ENCODE measurements around the gene JMY.
A peak's percentile ranks its signal among the peaks of the same experiment; 100 is the strongest.
"Not testable (repeated sequence)": the region's sequence is repeated elsewhere in the genome, so short reads cannot be mapped to it uniquely, and the experiment has no call there.

JMY gene

GRCh38 chr5:79237740-79238560, 2.0 kb downstream of the JMY start:
- no peak overlapping the region for H3K27ac ChIP-seq (ENCODE audit: low read length)
- peak overlapping the region; percentile 75 for H3K9ac ChIP-seq (ENCODE audit: low read length)
- H3K9me3 ChIP-seq (ENCODE audit: control insufficient read depth, low read depth, low read length): no peaks in the 10 kb centered on the region
- peaks cover 14% of the 10 kb centered on the region for H3K4me1 ChIP-seq (ENCODE audit: control insufficient read depth, low read depth, low read length)
- H3K4me3 ChIP-seq (ENCODE audit: low read length): peak overlapping the region; percentile 96
- H3K27me3 ChIP-seq (ENCODE audit: control insufficient read depth, insufficient read depth, low read length): peaks cover 28% of the 10 kb centered on the region
- no peaks in the 10 kb centered on the region for H3K36me3 ChIP-seq (ENCODE audit: control insufficient read depth, low read depth, low read length)

- H3K4me3 ChIP-seq (ENCODE audit: low read length): no peak overlapping the region
- H3K4me1 ChIP-seq (ENCODE audit: control insufficient read depth, low read depth, low read length): peaks cover 8% of the 10 kb centered on the region
- H3K27ac ChIP-seq (ENCODE audit: low read length): no peak overlapping the region
- H3K9me3 ChIP-seq (ENCODE audit: control insufficient read depth, low read depth, low read length): no peaks in the 10 kb centered on the region
- H3K9ac ChIP-seq (ENCODE audit: low read length): no peak overlapping the region
- H3K36me3 ChIP-seq (ENCODE audit: control insufficient read depth, low read depth, low read length): no peaks in the 10 kb centered on the region
- H3K27me3 ChIP-seq (ENCODE audit: control insufficient read depth, insufficient read depth, low read length): peaks cover 17% of the 10 kb centered on the region
Measured at GRCh38 chr5:79240561-79240960, 4.6 kb downstream of the JMY start.

- H3K27me3 ChIP-seq (ENCODE audit: control insufficient read depth, insufficient read depth, low read length): peaks cover 17% of the 10 kb centered on the region
- H3K9ac ChIP-seq (ENCODE audit: low read length): no peak overlapping the region
- no peaks in the 10 kb centered on the region for H3K9me3 ChIP-seq (ENCODE audit: control insufficient read depth, low read depth, low read length)
- no peak overlapping the region for H3K4me3 ChIP-seq (ENCODE audit: low read length)
- H3K27ac ChIP-seq (ENCODE audit: low read length): no peak overlapping the region
- no peaks in the 10 kb centered on the region for H3K36me3 ChIP-seq (ENCODE audit: control insufficient read depth, low read depth, low read length)
- H3K4me1 ChIP-seq (ENCODE audit: control insufficient read depth, low read depth, low read length): peaks cover 8% of the 10 kb centered on the region
Measured at GRCh38 chr5:79241535-79241979, 5.6 kb downstream of the JMY start.

- Histone ChIP-seq H3K27me3 (ENCODE audit: control insufficient read depth, insufficient read depth, low read length) (peaks cover 10% of the 10 kb centered on the region), H3K27ac (ENCODE audit: low read length) (no peak overlapping the region), H3K4me3 (ENCODE audit: low read length) (no peak overlapping the region), H3K36me3 (ENCODE audit: control insufficient read depth, low read depth, low read length) (no peaks in the 10 kb centered on the region), H3K9ac (ENCODE audit: low read length) (no peak overlapping the region), H3K4me1 (ENCODE audit: control insufficient read depth, low read depth, low read length) (peaks cover 8% of the 10 kb centered on the region), H3K9me3 (ENCODE audit: control insufficient read depth, low read depth, low read length) (no peaks in the 10 kb centered on the region)
Measured at GRCh38 chr5:79242242-79243039, 6.5 kb downstream of the JMY start.

- H3K9me3 ChIP-seq (ENCODE audit: control insufficient read depth, low read depth, low read length): no peaks in the 10 kb centered on the region
- H3K27me3 ChIP-seq (ENCODE audit: control insufficient read depth, insufficient read depth, low read length): peaks cover 2% of the 10 kb centered on the region
- peaks cover 7% of the 10 kb centered on the region for H3K4me1 ChIP-seq (ENCODE audit: control insufficient read depth, low read depth, low read length)
- no peaks in the 10 kb centered on the region for H3K36me3 ChIP-seq (ENCODE audit: control insufficient read depth, low read depth, low read length)
- H3K4me3 ChIP-seq (ENCODE audit: low read length): no peak overlapping the region
- H3K9ac ChIP-seq (ENCODE audit: low read length): no peak overlapping the region
- no peak overlapping the region for H3K27ac ChIP-seq (ENCODE audit: low read length)
Measured at GRCh38 chr5:79243224-79243623, 7.3 kb downstream of the JMY start.

- not testable (repeated sequence) for H3K27me3 ChIP-seq (ENCODE audit: control insufficient read depth, insufficient read depth, low read length); H3K36me3 ChIP-seq (ENCODE audit: control insufficient read depth, low read depth, low read length); H3K9ac ChIP-seq (ENCODE audit: low read length); H3K27ac ChIP-seq (ENCODE audit: low read length); H3K9me3 ChIP-seq (ENCODE audit: control insufficient read depth, low read depth, low read length); H3K4me3 ChIP-seq (ENCODE audit: low read length)
- H3K4me1 ChIP-seq (ENCODE audit: control insufficient read depth, low read depth, low read length): peaks cover 13% of the 10 kb centered on the region
Measured at GRCh38 chr5:79254067-79254466, 18.1 kb downstream of the JMY start.

GRCh38 chr5:79255786-79256557, 20.0 kb downstream of the JMY start:
- Histone ChIP-seq H3K4me1 (ENCODE audit: control insufficient read depth, low read depth, low read length) (peaks cover 13% of the 10 kb centered on the region), H3K9me3 (ENCODE audit: control insufficient read depth, low read depth, low read length) (no peaks in the 10 kb centered on the region), H3K27ac (ENCODE audit: low read length) (no peak overlapping the region), H3K27me3 (ENCODE audit: control insufficient read depth, insufficient read depth, low read length) (no peaks in the 10 kb centered on the region), H3K36me3 (ENCODE audit: control insufficient read depth, low read depth, low read length) (no peaks in the 10 kb centered on the region), H3K9ac (ENCODE audit: low read length) (no peak overlapping the region), H3K4me3 (ENCODE audit: low read length) (no peak overlapping the region)

- H3K4me1 ChIP-seq (ENCODE audit: control insufficient read depth, low read depth, low read length): peaks cover 19% of the 10 kb centered on the region
- H3K27ac ChIP-seq (ENCODE audit: low read length): no peak overlapping the region
- H3K27me3 ChIP-seq (ENCODE audit: control insufficient read depth, insufficient read depth, low read length): no peaks in the 10 kb centered on the region
- H3K9me3 ChIP-seq (ENCODE audit: control insufficient read depth, low read depth, low read length): no peaks in the 10 kb centered on the region
- H3K4me3 ChIP-seq (ENCODE audit: low read length): no peak overlapping the region
- H3K9ac ChIP-seq (ENCODE audit: low read length): no peak overlapping the region
- H3K36me3 ChIP-seq (ENCODE audit: control insufficient read depth, low read depth, low read length): no peaks in the 10 kb centered on the region
Measured at GRCh38 chr5:79256563-79256962, 20.6 kb downstream of the JMY start.

GRCh38 chr5:79257314-79257713, 21.4 kb downstream of the JMY start:
- H3K4me1 ChIP-seq (ENCODE audit: control insufficient read depth, low read depth, low read length): peaks cover 26% of the 10 kb centered on the region
- no peaks in the 10 kb centered on the region for H3K36me3 ChIP-seq (ENCODE audit: control insufficient read depth, low read depth, low read length)
- no peak overlapping the region for H3K27ac ChIP-seq (ENCODE audit: low read length)
- H3K27me3 ChIP-seq (ENCODE audit: control insufficient read depth, insufficient read depth, low read length): no peaks in the 10 kb centered on the region
- H3K9ac ChIP-seq (ENCODE audit: low read length): no peak overlapping the region
- no peaks in the 10 kb centered on the region for H3K9me3 ChIP-seq (ENCODE audit: control insufficient read depth, low read depth, low read length)
- no peak overlapping the region for H3K4me3 ChIP-seq (ENCODE audit: low read length)

GRCh38 chr5:79258801-79259200, 22.9 kb downstream of the JMY start:
- Histone ChIP-seq H3K9me3 (ENCODE audit: control insufficient read depth, low read depth, low read length) (no peaks in the 10 kb centered on the region), H3K27ac (ENCODE audit: low read length) (no peak overlapping the region), H3K27me3 (ENCODE audit: control insufficient read depth, insufficient read depth, low read length) (no peaks in the 10 kb centered on the region), H3K4me1 (ENCODE audit: control insufficient read depth, low read depth, low read length) (peaks cover 39% of the 10 kb centered on the region), H3K4me3 (ENCODE audit: low read length) (no peak overlapping the region), H3K36me3 (ENCODE audit: control insufficient read depth, low read depth, low read length) (no peaks in the 10 kb centered on the region), H3K9ac (ENCODE audit: low read length) (no peak overlapping the region)

- no peaks in the 10 kb centered on the region for H3K9me3 ChIP-seq (ENCODE audit: control insufficient read depth, low read depth, low read length)
- H3K4me1 ChIP-seq (ENCODE audit: control insufficient read depth, low read depth, low read length): peaks cover 36% of the 10 kb centered on the region
- H3K27me3 ChIP-seq (ENCODE audit: control insufficient read depth, insufficient read depth, low read length): no peaks in the 10 kb centered on the region
- no peak overlapping the region for H3K9ac ChIP-seq (ENCODE audit: low read length)
- no peak overlapping the region for H3K4me3 ChIP-seq (ENCODE audit: low read length)
- no peaks in the 10 kb centered on the region for H3K36me3 ChIP-seq (ENCODE audit: control insufficient read depth, low read depth, low read length)
- no peak overlapping the region for H3K27ac ChIP-seq (ENCODE audit: low read length)
Measured at GRCh38 chr5:79259383-79259782, 23.5 kb downstream of the JMY start.

All from iPS-18a (cell line).